ENCODE measurements around the gene ZFP69B.

The ZFP69B gene

DNA sequence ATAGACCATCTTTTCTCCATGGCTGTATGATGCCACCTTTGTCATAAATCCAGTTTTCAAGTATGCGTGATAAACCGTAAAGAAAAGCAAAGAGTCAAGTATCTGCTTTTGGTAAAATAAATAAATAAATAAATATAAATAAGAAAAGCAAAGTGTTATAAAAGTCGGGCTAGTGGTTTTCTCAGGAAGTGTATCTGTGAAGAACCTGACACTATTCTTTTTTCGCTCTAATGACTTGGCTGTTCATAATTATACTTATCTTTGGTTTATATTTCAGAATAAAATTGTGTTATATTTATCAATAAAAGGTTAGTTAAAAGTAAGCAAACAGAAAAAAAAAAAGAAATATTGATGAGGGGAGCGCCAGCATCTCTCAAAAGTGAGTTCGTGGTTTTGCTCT is 57.7 kb downstream of the ZFP69B start:
- peak overlapping the region; percentile 72 for H3K27ac ChIP-seq (ENCODE audit: low read depth, low read length)
- H3K4me3 ChIP-seq (ENCODE audit: low read length), result peak overlapping the region; percentile 90
- peaks cover 5% of the 10 kb centered on the region for H3K4me1 ChIP-seq (ENCODE audit: control insufficient read depth, insufficient read depth, low read length)
- peak overlapping the region; percentile 57 for H3K9ac ChIP-seq (ENCODE audit: low read length)
- no peaks in the 10 kb centered on the region for H3K36me3 ChIP-seq (ENCODE audit: control insufficient read depth, insufficient read depth, low read length)
- H3K27me3 ChIP-seq (ENCODE audit: control insufficient read depth, insufficient read depth, low read length), result no peaks in the 10 kb centered on the region

DNA sequence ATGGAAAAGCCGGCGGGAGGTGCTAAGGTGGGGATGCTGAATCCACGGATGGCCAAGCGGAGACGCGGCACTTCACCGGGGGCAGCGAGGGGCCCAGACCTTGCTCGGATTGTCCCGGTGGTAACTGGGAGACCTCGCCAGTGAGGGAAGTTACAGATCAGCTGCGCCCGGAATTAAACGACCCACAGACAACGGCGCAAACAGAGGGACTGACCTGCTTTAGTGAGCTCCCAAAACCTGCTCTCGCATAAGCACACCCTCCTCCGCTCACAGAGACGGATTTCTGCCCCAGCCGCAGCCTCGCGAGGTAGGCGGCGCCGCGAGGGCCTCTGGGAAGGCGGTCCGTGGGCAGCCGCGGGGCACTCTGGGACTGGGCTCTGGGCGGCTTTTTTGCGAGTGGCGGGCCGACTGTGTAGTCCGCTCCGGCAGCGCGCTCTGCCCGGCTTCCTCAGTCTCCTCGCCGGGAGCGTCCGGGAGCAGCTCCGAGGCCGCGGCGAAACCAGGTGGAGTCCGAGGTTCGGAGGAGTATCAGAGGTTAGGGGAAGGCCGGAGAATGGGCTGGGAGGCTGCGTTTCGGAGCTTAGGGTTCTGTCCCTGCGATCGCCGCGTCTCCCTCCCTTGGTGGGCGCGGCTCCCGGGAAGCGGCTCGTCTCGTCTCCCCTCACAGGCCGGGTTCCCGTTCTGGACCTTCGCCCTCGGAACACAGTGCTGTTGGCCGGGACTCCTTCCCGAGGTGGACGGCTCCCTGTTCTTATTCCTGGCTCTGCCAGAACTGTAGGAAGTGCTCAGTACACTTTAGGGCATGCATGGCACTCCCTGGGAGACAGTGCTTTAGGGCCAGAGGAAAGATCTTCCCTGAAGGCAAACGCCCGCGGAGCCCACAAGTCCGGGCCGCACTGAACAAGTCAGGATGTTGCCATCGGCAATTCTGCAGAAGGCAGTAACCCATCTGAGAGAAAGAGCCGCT is 58.4 kb downstream of the ZFP69B start, which contains the start of gene EXO5:
Gene EXO5 (plus strand): TSS at position 393 of the 967 bp plus-strand sequence. CDS start 5,778 bp downstream, outside the sequence.
- H3K4me1 ChIP-seq (ENCODE audit: control insufficient read depth, insufficient read depth, low read length), result peaks cover 5% of the 10 kb centered on the region
- peak within 1 kb of the TSS; percentile 90 for H3K4me3 ChIP-seq (ENCODE audit: low read length)
- peak within 1 kb of the TSS; percentile 57 for H3K9ac ChIP-seq (ENCODE audit: low read length)
- H3K27me3 ChIP-seq (ENCODE audit: control insufficient read depth, insufficient read depth, low read length), result no peaks in the 10 kb centered on the region
- H3K36me3 ChIP-seq (ENCODE audit: control insufficient read depth, insufficient read depth, low read length), result no peaks in the 10 kb centered on the region
- peak within 1 kb of the TSS; percentile 72 for H3K27ac ChIP-seq (ENCODE audit: low read depth, low read length)
